NCI-H2171 treated with DMSO at 0.1 percent for 48 hours (cell line): ENCODE data around the gene FGF22.

Experiments
- DNase-seq: peaks from one replicate; lab custom pipeline; 2025; lab: John Stamatoyannopoulos, UW

The FGF22 gene

GRCh38 chr19:680287-681028, 40.8 kb downstream of the FGF22 start:
- DNase-seq = peak; percentile 96

GRCh38 chr19:681029-682019, 41.6 kb downstream of the FGF22 start:
- DNase-seq = no peak

GRCh38 chr19:682678-683320, 43.1 kb downstream of the FGF22 start:
- no peak for DNase-seq

GRCh38 chr19:685454-685931, 45.8 kb downstream of the FGF22 start:
- DNase-seq = no peak

- DNase-seq = no peak
Observed at GRCh38 chr19:686589-687297, 47.1 kb downstream of the FGF22 start.

- DNase-seq = no peak
Observed at GRCh38 chr19:687569-688166, 48.0 kb downstream of the FGF22 start.

GRCh38 chr19:688214-688613, 48.5 kb downstream of the FGF22 start:
- DNase-seq = no peak

GRCh38 chr19:688992-689391, 49.3 kb downstream of the FGF22 start:
- DNase-seq = no peak

- no peak for DNase-seq
Observed at GRCh38 chr19:690203-690602, 50.5 kb downstream of the FGF22 start.
